HG02870 (cell line): ENCODE data around the gene CAPN2.

Experiments
- ATAC-seq: cut with Tn5 transposase; IDR thresholded peaks from one replicate; pipeline ENCODE4 v1.9.1; 2021; ENCODE audit warnings: mild to moderate bottlenecking, moderate library complexity; ENCODE audit not compliant: unreplicated experiment

Gene CAPN2

GRCh38 chr1:223712194-223712849 lies at the start of gene CAPN2:
Gene CAPN2 (plus strand): TSS chr1:223712539. CDS start chr1:223712641, 102 bp downstream.
- ATAC-seq = peak; percentile 42

GRCh38 chr1:223662943-223663342 lies 49.4 kb upstream of the CAPN2 start:
- ATAC-seq = no peak

GRCh38 chr1:223664106-223664505 lies 48.2 kb upstream of the CAPN2 start:
- no peak for ATAC-seq

- no peak for ATAC-seq
Observed at GRCh38 chr1:223665592-223666312, 46.6 kb upstream of the CAPN2 start, which contains the start of gene CAPN8. Gene CAPN8 (minus strand): TSS chr1:223665701. CDS start chr1:223665646, 55 bp downstream.

- no peak for ATAC-seq
Observed at GRCh38 chr1:223667484-223668182, 44.7 kb upstream of the CAPN2 start.

- no peak for ATAC-seq
Observed at GRCh38 chr1:223669003-223669795, 43.1 kb upstream of the CAPN2 start.

GRCh38 chr1:223670458-223671159 lies 41.7 kb upstream of the CAPN2 start:
- no peak for ATAC-seq

GRCh38 chr1:223674119-223674890 lies 38.0 kb upstream of the CAPN2 start:
- no peak for ATAC-seq

GRCh38 chr1:223678841-223679240 lies 33.5 kb upstream of the CAPN2 start:
- no peak for ATAC-seq

GRCh38 chr1:223680188-223680587 lies 32.2 kb upstream of the CAPN2 start:
- no peak for ATAC-seq

GRCh38 chr1:223682502-223682901 lies 29.8 kb upstream of the CAPN2 start:
- no peak for ATAC-seq

- ATAC-seq = no peak
Observed at GRCh38 chr1:223683586-223684487, 28.5 kb upstream of the CAPN2 start.

GRCh38 chr1:223684488-223684792 lies 27.9 kb upstream of the CAPN2 start:
- no peak for ATAC-seq

GRCh38 chr1:223691121-223691520 lies 21.2 kb upstream of the CAPN2 start:
- no peak for ATAC-seq

- no peak for ATAC-seq
Observed at GRCh38 chr1:223695014-223695548, 17.3 kb upstream of the CAPN2 start.

- ATAC-seq = no peak
Observed at GRCh38 chr1:223695941-223696340, 16.4 kb upstream of the CAPN2 start.

GRCh38 chr1:223700388-223700918 lies 11.9 kb upstream of the CAPN2 start:
- no peak for ATAC-seq

GRCh38 chr1:223700942-223701637 lies 11.2 kb upstream of the CAPN2 start:
- ATAC-seq = no peak
